GM18499 (cell line): Measurements from ENCODE around the gene OXA1L.

Experiments
- ATAC-seq: cut with Tn5 transposase; IDR thresholded peaks from one replicate; pipeline ENCODE4 v1.9.1; 2021; ENCODE audit warnings: moderate number of reproducible peaks; ENCODE audit not compliant: insufficient read depth, unreplicated experiment

OXA1L gene

GRCh38 chr14:22822016-22822570, 55.6 kb downstream of the OXA1L start:
- no peak for ATAC-seq
